Measurements from ENCODE around the gene TEX35. TPM values are rescaled to one million over a fixed set of nuclear protein-coding genes. Genes with fewer than 3 reads are reported as not detected.

Gene TEX35
- total and polyA plus RNA-seq, 4 donors = not detected

- TF ChIP-seq MAX (IDR thresholded peaks at IDR 0.05) (no peak), HNF4A (conservative IDR thresholded peaks at IDR 0.05) (no peak)
Measured at GRCh38 chr1:178527117-178527516, 14.2 kb downstream of the TEX35 start (continued).

- peaks cover 0 to 3% (median 0%) of the 10 kb centered on the region in 4 donors for H3K9me3 ChIP-seq (ENCODE audit: control insufficient read depth in 4 of 4, low read length in 3 of 4)
- no peaks in the 10 kb centered on the region for H3K27me3 ChIP-seq (ENCODE audit: control insufficient read depth in 4 of 4, insufficient read depth in 4 of 4, low read length in 3 of 4)
- no peaks in the 10 kb centered on the region for H3K36me3 ChIP-seq (ENCODE audit: control insufficient read depth in 4 of 4, insufficient read depth in 3 of 4, low read depth in 1 of 4, low read length in 3 of 4)
- no peak for DNase-seq (ENCODE audit: low spot score)
- H3K9ac ChIP-seq (ENCODE audit: low read depth in 1 of 2, low read length in 2 of 2) = no peak overlapping the region
- no peak overlapping the region for H3K27ac ChIP-seq (ENCODE audit: low read depth in 1 of 2, low read length in 2 of 2)
- H3K4me3 ChIP-seq (ENCODE audit: low read depth in 1 of 3, low read length in 3 of 3) = no peak overlapping the region
- 87% methylated on average over 10 of the region's 10 CpGs for WGBS
- no peak for TF ChIP-seq TAF1 (conservative IDR thresholded peaks at IDR 0.05)
- H3K4me1 ChIP-seq (ENCODE audit: control insufficient read depth in 4 of 4, insufficient read depth in 4 of 4, low read length in 3 of 4) = peaks cover 0 to 17% (median 4%) of the 10 kb centered on the region in 4 donors
Measured at GRCh38 chr1:178528228-178528952, 15.5 kb downstream of the TEX35 start.

GRCh38 chr1:178528953-178529335, 16.0 kb downstream of the TEX35 start:
- Histone ChIP-seq H3K9me3 (ENCODE audit: control insufficient read depth in 4 of 4, low read length in 3 of 4) (peaks cover 0 to 3% (median 0%) of the 10 kb centered on the region in 4 donors), H3K27ac (ENCODE audit: low read depth in 1 of 2, low read length in 2 of 2) (no peak overlapping the region), H3K4me1 (ENCODE audit: control insufficient read depth in 4 of 4, insufficient read depth in 4 of 4, low read length in 3 of 4) (peaks cover 0 to 17% (median 4%) of the 10 kb centered on the region in 4 donors), H3K36me3 (ENCODE audit: control insufficient read depth in 4 of 4, insufficient read depth in 3 of 4, low read depth in 1 of 4, low read length in 3 of 4) (no peaks in the 10 kb centered on the region), H3K9ac (ENCODE audit: low read depth in 1 of 2, low read length in 2 of 2) (no peak overlapping the region), H3K27me3 (ENCODE audit: control insufficient read depth in 4 of 4, insufficient read depth in 4 of 4, low read length in 3 of 4) (no peaks in the 10 kb centered on the region), H3K4me3 (ENCODE audit: low read depth in 1 of 3, low read length in 3 of 3) (no peak overlapping the region)
- WGBS = 86% methylated on average over 4 of the region's 4 CpGs
- DNase-seq (ENCODE audit: low spot score) = no peak
- TF ChIP-seq NR2F2 (IDR thresholded peaks at IDR 0.05) (no peak), CTCF (IDR thresholded peaks at IDR 0.05; ENCODE audit: low read depth, low read length, missing input control) (no peak), ZBTB33 (IDR thresholded peaks at IDR 0.05) (no peak), FOXA2 (IDR thresholded peaks at IDR 0.05) (no peak), SP1 (IDR thresholded peaks at IDR 0.05) (no peak), MAX (IDR thresholded peaks at IDR 0.05) (no peak), FOXA1 (IDR thresholded peaks at IDR 0.05) (no peak), RAD21 (IDR thresholded peaks at IDR 0.05) (no peak), RXRA (IDR thresholded peaks at IDR 0.05) (no peak), JUND (IDR thresholded peaks at IDR 0.05) (no peak), EGR1 (IDR thresholded peaks at IDR 0.05; ENCODE audit: low read depth in 2 of 2) (no peak), YY1 (IDR thresholded peaks at IDR 0.05) (no peak), ATF3 (IDR thresholded peaks at IDR 0.05) (no peak), HNF4G (IDR thresholded peaks at IDR 0.05) (no peak)
